ENCODE results near the gene CTIF.

Gene CTIF

GRCh38 chr18:48569915-48570264 is 31.1 kb downstream of the CTIF start:
- no peak for DNase-seq (ENCODE audit: low spot score)
- TF ChIP-seq CTCF (IDR thresholded peaks at IDR 0.05; ENCODE audit: extremely low read depth, missing control alignments) = no peak

GRCh38 chr18:48570313-48570712 is 31.5 kb downstream of the CTIF start:
- DNase-seq (ENCODE audit: low spot score) = no peak
- TF ChIP-seq CTCF (IDR thresholded peaks at IDR 0.05; ENCODE audit: extremely low read depth, missing control alignments) = no peak

- DNase-seq (ENCODE audit: low spot score) = no peak
Observed at GRCh38 chr18:48571639-48572384, 33.0 kb downstream of the CTIF start.

GRCh38 chr18:48572402-48573126 is 33.7 kb downstream of the CTIF start:
- no peak for TF ChIP-seq CTCF (IDR thresholded peaks at IDR 0.05; ENCODE audit: extremely low read depth, missing control alignments)

More at GRCh38 chr18:48571639-48572384, 33.0 kb downstream of the CTIF start:
- no peak for TF ChIP-seq CTCF (IDR thresholded peaks at IDR 0.05; ENCODE audit: extremely low read depth, missing control alignments)

GRCh38 chr18:48573632-48574283 is 34.9 kb downstream of the CTIF start:
- no peak for TF ChIP-seq CTCF (IDR thresholded peaks at IDR 0.05; ENCODE audit: extremely low read depth, missing control alignments)
- no peak for DNase-seq (ENCODE audit: low spot score)

More at GRCh38 chr18:48572402-48573126, 33.7 kb downstream of the CTIF start:
- DNase-seq (ENCODE audit: low spot score) = no peak

GRCh38 chr18:48574667-48575300 is 36.0 kb downstream of the CTIF start:
- no peak for DNase-seq (ENCODE audit: low spot score)
- TF ChIP-seq CTCF (IDR thresholded peaks at IDR 0.05; ENCODE audit: extremely low read depth, missing control alignments) = no peak
